ENCODE data around the gene SCCPDH.

SCCPDH gene

GRCh38 chr1:246750752-246751151, 26.5 kb downstream of the SCCPDH start:
- no peak for DNase-seq (ENCODE audit: low read depth)

GRCh38 chr1:246753670-246754535, 29.7 kb downstream of the SCCPDH start:
- DNase-seq (ENCODE audit: low read depth) = peak; percentile 42

GRCh38 chr1:246755419-246755818, 31.2 kb downstream of the SCCPDH start:
- DNase-seq (ENCODE audit: low read depth) = no peak

- no peak for DNase-seq (ENCODE audit: low read depth)
These were observed 36.5 kb downstream of the SCCPDH start for GRCh38 chr1:246760422-246761347.

- no peak for DNase-seq (ENCODE audit: low read depth)
These were observed 37.2 kb downstream of the SCCPDH start for GRCh38 chr1:246761396-246761795.

- DNase-seq (ENCODE audit: low read depth) = no peak
These were observed 41.3 kb downstream of the SCCPDH start for GRCh38 chr1:246765521-246765920.

GRCh38 chr1:246768403-246769020, 44.3 kb downstream of the SCCPDH start:
- DNase-seq (ENCODE audit: low read depth) = no peak

GRCh38 chr1:246769306-246769705, 45.1 kb downstream of the SCCPDH start:
- DNase-seq (ENCODE audit: low read depth) = no peak

GRCh38 chr1:246771366-246771765, 47.2 kb downstream of the SCCPDH start:
- no peak for DNase-seq (ENCODE audit: low read depth)

- DNase-seq (ENCODE audit: low read depth) = no peak
These were observed 48.5 kb downstream of the SCCPDH start for GRCh38 chr1:246772686-246773085.

GRCh38 chr1:246773213-246773641, 49.0 kb downstream of the SCCPDH start:
- DNase-seq (ENCODE audit: low read depth) = no peak

GRCh38 chr1:246775531-246776385, 51.5 kb downstream of the SCCPDH start:
- DNase-seq (ENCODE audit: low read depth) = no peak

GRCh38 chr1:246776923-246777322, 52.7 kb downstream of the SCCPDH start:
- DNase-seq (ENCODE audit: low read depth) = no peak

- DNase-seq (ENCODE audit: low read depth) = no peak
These were observed 54.5 kb downstream of the SCCPDH start for GRCh38 chr1:246778663-246779062.

- DNase-seq (ENCODE audit: low read depth) = no peak
These were observed 55.5 kb downstream of the SCCPDH start for GRCh38 chr1:246779561-246780175.

- DNase-seq (ENCODE audit: low read depth) = no peak
These were observed 56.1 kb downstream of the SCCPDH start for GRCh38 chr1:246780264-246780663.

GRCh38 chr1:246781212-246781611, 57.0 kb downstream of the SCCPDH start:
- DNase-seq (ENCODE audit: low read depth) = no peak

GRCh38 chr1:246782120-246782900, 58.1 kb downstream of the SCCPDH start:
- no peak for DNase-seq (ENCODE audit: low read depth)

GRCh38 chr1:246784621-246785493, 60.6 kb downstream of the SCCPDH start:
- no peak for DNase-seq (ENCODE audit: low read depth)
